Mammary epithelial cell (primary cell): Measurements from ENCODE around the gene NXNL1.

Source experiments
- CTCF ChIP-seq, 2 donors: IDR thresholded peaks in 1 of 2; conservative IDR thresholded peaks in 1 of 2; 2 replicates each; pipeline ENCODE4 v1.5.1; 2011 to 2012; ENCODE audit warnings: inconsistent platforms in 2 of 2, low read length in 2 of 2, mild to moderate bottlenecking in 2 of 2, control low read depth in 1 of 2, low read depth in 1 of 2; ENCODE audit not compliant: insufficient read depth in 1 of 2; ENCODE audit errors: extremely low read depth in 1 of 2
- EZH2 ChIP-seq: IDR thresholded peaks from 2 replicates; pipeline ENCODE4 v1.6.1; 2012; ENCODE audit warnings: low read length, inconsistent platforms, borderline replicate concordance

GRCh38 chr19:17441241-17442021, 19.3 kb downstream of the NXNL1 start:
- TF ChIP-seq CTCF (conservative IDR thresholded peaks at IDR 0.05 in 1 of 2, IDR thresholded peaks at IDR 0.05 in 1 of 2; ENCODE audit: extremely low read depth in 1 of 2, insufficient read depth in 1 of 2, low read depth in 1 of 2, low read length in 2 of 2) (peak; percentile 45 to 49), EZH2 (no peak)
